Ishikawa (cell line): Measurements from ENCODE around the gene BET1.

Experiments used
- CEBPB ChIP-seq: IDR thresholded peaks from 2 replicates; pipeline ENCODE4 v1.6.1; 2012
- CREB1 ChIP-seq: IDR thresholded peaks from 2 replicates; pipeline ENCODE4 v1.6.1; 2012; ENCODE audit warnings: low read depth
- EGR1 ChIP-seq: IDR thresholded peaks from 2 replicates; pipeline ENCODE4 v1.6.1; 2012
- EP300 ChIP-seq: IDR thresholded peaks from 2 replicates; pipeline ENCODE4 v1.6.1; 2012; ENCODE audit warnings: borderline replicate concordance
- FOXM1 ChIP-seq: IDR thresholded peaks from 2 replicates; pipeline ENCODE4 v1.6.1; 2012; ENCODE audit warnings: low read depth, borderline replicate concordance
- MAX ChIP-seq: IDR thresholded peaks from 2 replicates; pipeline ENCODE4 v1.6.1; 2012
- NFIC ChIP-seq: IDR thresholded peaks from 2 replicates; pipeline ENCODE4 v1.6.1; 2012
- RAD21 ChIP-seq: IDR thresholded peaks from 2 replicates; pipeline ENCODE4 v1.6.1; 2012; ENCODE audit warnings: low read depth
- REST ChIP-seq: IDR thresholded peaks from 2 replicates; pipeline ENCODE4 v1.6.1; 2012; ENCODE audit warnings: low read depth, mild to moderate bottlenecking
- TAF1 ChIP-seq: IDR thresholded peaks from 2 replicates; pipeline ENCODE4 v1.6.1; 2012; ENCODE audit warnings: low read depth, mild to moderate bottlenecking
- TCF12 ChIP-seq: IDR thresholded peaks from 2 replicates; pipeline ENCODE4 v1.6.1; 2012; ENCODE audit warnings: low read depth
- TEAD4 ChIP-seq: IDR thresholded peaks from 2 replicates; pipeline ENCODE4 v1.6.1; 2012
- USF1 ChIP-seq: IDR thresholded peaks from 2 replicates; pipeline ENCODE4 v1.6.1; 2012
- YY1 ChIP-seq: IDR thresholded peaks from 2 replicates; pipeline ENCODE4 v1.6.1; 2012; ENCODE audit warnings: low read depth
- ZBTB7A ChIP-seq: IDR thresholded peaks from 2 replicates; pipeline ENCODE4 v1.6.1; 2012; ENCODE audit warnings: low read depth

BET1 gene

GRCh38 chr7:93958651-93959050 is 45.5 kb downstream of the BET1 start:
- TF ChIP-seq ZBTB7A = no peak
- no peak for TF ChIP-seq NFIC
- TF ChIP-seq EP300 = no peak
- no peak for TF ChIP-seq FOXM1
- TF ChIP-seq CREB1 = no peak
- no peak for TF ChIP-seq REST
- no peak for TF ChIP-seq EGR1

- TF ChIP-seq MAX (no peak), TCF12 (no peak)
Observed at GRCh38 chr7:93958216-93958615, 45.9 kb downstream of the BET1 start.

GRCh38 chr7:93957767-93958166 is 46.4 kb downstream of the BET1 start:
- TF ChIP-seq MAX = no peak
- no peak for TF ChIP-seq TCF12
- TF ChIP-seq TEAD4 = no peak
- no peak for TF ChIP-seq CEBPB
- no peak for TF ChIP-seq FOXM1
- no peak for TF ChIP-seq RAD21
- TF ChIP-seq EGR1 = no peak
- no peak for TF ChIP-seq TAF1
- TF ChIP-seq USF1 = no peak
- no peak for TF ChIP-seq NFIC
- TF ChIP-seq YY1 = no peak
- TF ChIP-seq EP300 = no peak
- TF ChIP-seq ZBTB7A = no peak

GRCh38 chr7:93955304-93955703 is 48.9 kb downstream of the BET1 start:
- TF ChIP-seq ZBTB7A (no peak), EGR1 (no peak), YY1 (no peak), MAX (no peak), EP300 (no peak), FOXM1 (no peak), REST (no peak), TEAD4 (no peak), CREB1 (no peak)

- no peak for TF ChIP-seq REST
- no peak for TF ChIP-seq NFIC
- TF ChIP-seq TCF12 = no peak
- TF ChIP-seq TEAD4 = no peak
- no peak for TF ChIP-seq MAX
- TF ChIP-seq EGR1 = no peak
Observed at GRCh38 chr7:93949423-93949822, 54.7 kb downstream of the BET1 start.

- no peak for TF ChIP-seq TCF12
- no peak for TF ChIP-seq YY1
- TF ChIP-seq TAF1 = no peak
- TF ChIP-seq NFIC = no peak
Observed at GRCh38 chr7:93948873-93949272, 55.3 kb downstream of the BET1 start.
